Globus pallidus (tissue), 1 donor: Measurements from ENCODE around the gene ZSWIM2.
A peak's percentile ranks its signal among the peaks of the same experiment; 100 is the strongest.
"Not testable (repeated sequence)": the region's sequence is repeated elsewhere in the genome, so short reads cannot be mapped to it uniquely, and the experiment has no call there.

Experiments
- DNase-seq: peaks from one replicate; pipeline ENCODE4 v3.0.0-alpha.2; 2015; ENCODE audit warnings: low spot score

ZSWIM2 gene, protein sequence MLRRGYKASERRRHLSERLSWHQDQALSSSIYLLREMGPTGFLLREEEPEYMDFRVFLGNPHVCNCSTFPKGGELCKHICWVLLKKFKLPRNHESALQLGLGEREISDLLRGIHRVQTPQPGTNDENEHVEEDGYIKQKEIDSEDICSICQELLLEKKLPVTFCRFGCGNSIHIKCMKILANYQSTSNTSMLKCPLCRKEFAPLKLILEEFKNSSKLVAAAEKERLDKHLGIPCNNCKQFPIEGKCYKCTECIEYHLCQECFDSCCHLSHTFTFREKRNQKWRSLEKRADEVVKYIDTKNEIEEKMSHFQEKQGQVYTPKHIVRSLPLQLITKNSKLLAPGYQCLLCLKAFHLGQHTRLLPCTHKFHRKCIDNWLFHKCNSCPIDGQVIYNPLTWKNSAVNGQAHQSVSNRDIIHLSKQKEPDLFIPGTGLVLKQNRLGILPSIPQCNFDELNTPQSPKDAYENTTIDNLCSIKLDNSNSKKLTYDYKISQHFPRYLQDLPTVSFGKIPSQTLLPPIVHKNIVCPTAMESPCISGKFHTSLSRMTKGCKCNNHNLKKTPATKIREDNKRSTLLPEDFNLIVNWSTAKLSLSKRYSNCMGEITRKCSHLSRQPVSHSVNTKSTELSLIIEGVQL

DNA sequence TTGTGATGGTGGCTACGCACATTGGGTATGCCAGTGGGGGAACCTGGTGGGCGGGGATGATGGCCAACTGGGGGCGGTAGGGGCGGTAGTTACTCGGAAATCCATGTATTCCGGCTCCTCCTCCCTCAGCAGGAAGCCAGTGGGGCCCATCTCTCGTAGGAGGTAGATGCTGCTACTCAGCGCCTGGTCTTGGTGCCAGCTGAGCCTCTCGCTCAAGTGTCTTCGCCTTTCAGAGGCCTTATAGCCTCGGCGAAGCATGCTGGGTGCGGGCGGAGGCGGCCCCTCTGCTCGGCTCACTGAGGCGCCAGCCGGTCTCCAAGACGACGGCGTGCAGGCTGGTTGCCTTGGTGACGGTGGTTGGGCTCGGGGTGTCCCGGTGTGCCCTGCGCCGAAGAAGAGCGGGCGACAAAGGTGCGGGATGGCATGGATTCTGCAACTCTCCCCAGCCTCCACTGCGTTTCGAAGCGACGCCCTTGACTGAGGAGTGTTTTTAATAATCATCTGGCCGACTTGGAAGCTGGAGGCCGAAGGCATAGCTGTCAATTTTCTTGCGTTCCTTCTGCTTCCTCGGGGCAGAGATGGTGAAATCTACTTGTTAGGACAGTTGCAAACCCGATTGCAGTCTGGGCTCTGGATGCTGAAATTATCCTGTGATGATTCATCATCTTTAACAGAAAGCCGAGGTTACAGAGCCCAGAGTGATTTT, at the start of gene ZSWIM2:
Gene ZSWIM2 (minus strand): TSS at position 298 of the 706 bp plus-strand sequence. CDS start 40 bp downstream, at position 258.
- DNase-seq = peak; percentile 18

DNA sequence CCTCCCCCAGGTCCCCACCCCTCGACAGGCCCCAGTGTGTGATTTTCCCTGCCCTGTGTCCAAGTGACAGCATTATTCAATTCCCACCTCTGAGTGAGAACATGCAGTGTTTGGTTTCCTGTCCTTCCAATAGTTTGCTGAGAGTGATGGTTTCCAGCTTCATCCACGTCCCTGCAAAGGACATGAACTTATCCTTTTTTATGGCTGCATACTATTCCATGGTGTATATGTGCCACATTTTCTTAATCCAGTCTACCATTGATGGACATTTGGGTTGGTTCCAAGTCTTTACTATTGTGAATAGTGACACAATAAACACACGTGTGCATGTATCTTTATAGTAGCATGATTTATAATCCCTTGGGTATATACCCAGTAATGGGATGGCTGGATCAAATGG, 47.2 kb upstream of the ZSWIM2 start:
- not testable (repeated sequence) for DNase-seq

DNA sequence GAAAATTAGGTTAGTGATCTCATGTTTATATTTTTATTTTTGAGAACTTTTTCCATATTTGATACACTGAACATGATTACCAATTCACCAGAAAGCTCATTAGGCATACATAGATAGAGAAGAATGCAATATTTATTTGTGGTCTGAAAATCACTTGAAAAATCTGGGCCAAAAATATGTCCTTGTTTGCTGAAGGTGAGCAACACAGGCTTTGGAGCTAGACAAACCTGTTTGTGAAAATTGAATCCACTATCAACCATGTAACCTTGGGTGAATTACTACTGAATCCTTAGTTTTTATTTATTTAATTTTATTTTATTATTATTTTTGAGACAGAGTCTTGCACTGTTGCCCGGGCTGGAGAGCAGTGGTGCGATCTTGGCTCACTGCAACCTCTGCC, 46.5 kb upstream of the ZSWIM2 start:
- DNase-seq = no peak

DNA sequence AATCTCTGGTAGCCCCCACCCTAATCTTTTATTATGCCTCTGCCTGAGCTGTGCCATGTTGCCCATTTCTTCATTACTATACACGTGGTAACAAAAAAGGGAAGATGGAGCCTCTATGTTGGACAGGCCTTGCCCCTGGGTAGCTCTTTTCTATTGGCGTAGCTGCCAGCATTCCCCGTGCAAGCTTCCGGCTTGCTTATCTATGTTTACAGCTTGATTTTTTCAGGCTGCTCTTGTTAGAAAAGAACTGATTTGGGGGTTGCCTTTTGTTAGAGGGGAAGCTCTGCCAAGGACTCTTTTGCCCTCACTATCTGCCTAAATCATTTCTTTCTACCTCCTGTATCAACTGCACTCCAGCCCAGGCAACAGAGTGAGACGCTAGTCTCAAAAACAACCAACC, 45.5 kb upstream of the ZSWIM2 start:
- DNase-seq = no peak

DNA sequence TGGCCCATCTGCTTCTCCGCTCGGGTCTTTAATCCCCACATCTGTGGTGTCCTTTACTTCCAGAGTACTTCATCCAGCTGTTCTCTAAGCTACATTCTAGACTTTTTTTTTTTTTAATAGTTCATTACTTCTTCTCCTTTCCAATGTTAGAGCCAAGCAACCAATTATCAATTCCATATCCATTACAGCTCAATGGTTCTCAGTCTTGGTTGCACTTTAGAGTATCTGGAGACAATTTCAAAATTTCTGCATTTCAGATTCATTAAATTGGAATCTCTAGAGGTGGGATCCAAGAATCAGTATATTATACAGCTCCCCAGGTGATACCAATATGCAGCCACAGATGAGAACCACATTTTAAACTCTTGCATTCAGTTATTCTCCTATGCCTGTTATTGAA, 43.9 kb upstream of the ZSWIM2 start:
- DNase-seq = no peak

DNA sequence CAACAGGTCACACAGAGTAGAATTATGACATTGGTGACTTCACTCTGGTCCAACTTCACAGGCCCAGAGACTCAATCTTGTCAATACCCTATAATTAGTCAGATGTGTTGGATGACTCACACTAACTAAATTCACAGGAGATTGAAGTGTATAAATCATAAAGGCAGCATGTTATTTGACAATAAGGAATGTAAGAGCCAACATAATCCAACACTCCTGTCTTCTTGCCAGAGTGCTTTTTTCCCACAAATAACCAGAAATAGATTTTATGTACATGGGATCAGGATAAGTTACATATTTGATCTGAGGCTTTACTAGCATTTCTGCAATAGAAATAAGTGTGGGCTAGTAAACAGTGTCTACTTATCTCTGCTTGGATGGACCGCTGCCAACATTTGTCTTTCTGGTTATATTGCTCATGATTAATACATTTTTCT, 42.2 kb upstream of the ZSWIM2 start:
- DNase-seq = no peak

DNA sequence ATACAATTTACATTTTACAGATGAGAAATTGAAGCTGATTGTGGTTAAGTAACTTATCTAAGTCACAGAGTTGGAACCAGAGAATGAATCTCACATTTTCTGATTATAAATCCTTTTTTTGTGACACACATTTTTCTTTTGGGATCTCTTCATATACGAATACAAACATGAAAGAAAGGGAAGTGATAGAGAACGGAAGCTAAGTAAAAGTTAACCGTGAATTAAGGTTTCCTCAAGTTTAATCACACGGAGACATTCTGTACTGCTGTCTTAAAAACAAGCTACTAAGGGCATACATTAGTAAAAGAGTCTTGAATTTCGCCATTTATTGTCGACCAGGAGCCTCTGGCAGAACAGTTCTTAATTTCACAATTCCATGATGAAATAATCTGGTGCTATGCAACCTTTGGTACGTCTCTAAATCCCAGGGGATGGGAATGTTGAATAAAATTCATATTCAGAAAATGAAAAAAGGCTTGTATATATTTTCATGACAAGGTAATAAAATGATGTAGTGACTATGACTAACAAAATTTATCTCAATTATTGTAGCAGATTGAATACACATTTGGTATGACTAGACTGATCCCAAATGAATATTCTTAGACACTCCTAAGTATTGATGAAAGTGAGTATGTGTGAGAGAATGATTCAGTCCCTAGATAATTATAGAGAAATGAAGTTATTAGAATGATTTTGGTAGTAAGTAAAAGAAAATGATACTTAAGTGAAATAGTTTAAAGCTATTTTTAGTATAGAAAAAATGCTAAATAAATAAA, 40.3 kb upstream of the ZSWIM2 start:
- DNase-seq = no peak

DNA sequence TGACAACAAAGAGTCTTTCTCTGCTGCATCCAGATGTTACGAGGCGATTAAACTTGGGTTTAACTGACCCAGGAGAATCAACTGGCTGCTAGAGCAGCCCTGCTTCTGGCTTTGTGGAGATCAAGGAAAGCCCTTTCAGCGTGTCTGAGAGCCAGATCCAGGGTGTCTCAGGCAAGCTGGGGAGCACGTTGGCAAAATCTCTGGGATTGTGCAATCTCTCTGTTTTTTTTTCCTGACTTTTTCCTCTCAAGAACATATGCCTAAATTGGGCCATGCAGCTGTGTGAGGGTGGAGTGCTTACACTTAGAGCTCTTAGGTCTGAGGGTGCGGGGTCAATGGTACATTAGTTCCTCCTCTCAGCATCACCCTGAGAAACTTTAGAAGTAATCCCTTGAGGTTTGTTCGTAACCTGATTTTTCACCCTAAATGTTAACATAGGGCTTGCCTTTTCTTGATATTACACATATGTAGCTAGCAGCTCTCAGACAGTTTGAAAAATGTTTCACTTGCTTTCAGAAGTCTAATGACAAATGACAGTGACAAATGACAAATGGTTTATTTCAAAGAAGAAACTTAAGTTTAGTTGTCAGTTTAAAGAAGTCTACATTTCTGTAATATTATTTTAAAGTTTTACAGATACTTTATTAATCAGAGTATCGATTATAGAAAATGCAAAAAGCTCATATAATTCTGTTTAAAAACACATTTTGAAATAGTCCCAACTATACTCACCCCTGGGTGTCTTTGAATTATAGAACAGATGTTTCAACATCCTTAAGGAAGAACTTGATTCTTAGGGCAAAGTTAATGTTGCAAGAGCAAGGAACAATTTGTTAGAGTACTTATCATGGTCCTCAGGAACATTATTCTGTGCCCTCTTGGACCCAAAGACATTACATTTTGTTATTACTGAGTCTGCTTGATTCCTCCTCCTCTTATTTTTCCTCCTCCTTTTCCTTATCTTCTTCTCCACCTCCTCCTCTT, 38.4 kb upstream of the ZSWIM2 start:
- no peak for DNase-seq

DNA sequence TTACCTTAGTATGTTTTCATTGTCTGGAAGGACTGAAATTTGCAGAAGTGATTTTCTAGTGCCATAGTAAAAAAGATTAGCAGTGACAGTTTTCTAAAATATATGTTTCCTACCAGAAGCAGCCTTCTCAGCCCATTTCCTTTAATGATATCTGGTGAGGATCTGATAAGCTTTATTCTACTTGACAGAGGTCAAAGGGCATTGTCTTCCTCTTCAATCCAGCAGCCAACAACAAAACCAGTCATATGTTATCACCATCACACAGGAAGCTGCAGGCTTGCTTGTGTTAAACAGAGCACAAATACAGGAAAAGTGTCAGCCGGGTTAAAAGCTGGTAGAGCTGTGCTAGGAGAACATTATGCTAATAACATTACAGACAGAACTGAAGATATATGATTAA, 35.6 kb upstream of the ZSWIM2 start:
- no peak for DNase-seq

DNA sequence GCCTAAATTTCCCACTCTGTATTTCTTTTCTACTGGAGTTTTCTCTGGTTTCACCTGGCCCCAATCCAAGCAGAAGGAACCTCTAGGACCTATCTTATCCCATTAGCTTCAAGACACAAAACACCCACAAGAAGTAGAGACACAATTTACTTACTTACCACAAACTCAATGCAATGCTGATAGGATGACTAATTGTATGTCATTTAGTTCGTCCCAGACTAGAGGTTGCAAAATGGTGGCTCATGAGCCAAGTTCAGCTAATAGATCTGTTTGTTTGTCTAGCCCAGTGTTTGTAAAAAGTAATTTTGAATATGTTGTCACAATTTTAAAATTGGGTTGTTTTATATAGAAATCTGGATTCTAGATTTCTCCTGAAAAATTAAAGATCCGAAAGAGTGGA, 34.7 kb upstream of the ZSWIM2 start:
- no peak for DNase-seq

DNA sequence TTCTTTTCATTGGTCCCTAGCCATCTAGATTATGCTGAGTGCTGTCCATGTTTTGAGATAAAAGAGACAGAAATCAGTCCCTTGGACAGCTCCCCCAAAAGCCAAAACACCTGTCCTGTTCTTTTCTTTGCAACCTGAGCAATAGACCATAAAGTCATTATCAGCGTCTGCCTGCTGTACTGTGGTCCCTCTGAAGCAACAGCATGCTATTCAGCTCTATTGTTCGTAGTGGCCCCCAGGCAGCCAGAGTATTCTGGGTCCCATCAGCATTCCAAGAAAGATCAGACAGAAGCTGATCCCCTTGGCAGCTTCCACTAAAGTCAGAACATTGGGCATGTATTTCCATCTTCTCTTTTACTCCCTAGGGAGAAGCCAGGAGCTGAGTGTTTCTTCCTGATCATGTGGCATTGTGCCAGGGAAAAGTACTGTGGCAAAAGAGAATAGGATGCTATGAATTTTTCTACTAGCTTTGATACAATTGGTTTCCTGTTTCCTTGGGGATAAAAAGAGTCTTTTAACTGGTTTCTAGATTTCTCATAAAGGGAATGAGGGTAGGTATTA, 33.6 kb upstream of the ZSWIM2 start:
- DNase-seq = no peak

DNA sequence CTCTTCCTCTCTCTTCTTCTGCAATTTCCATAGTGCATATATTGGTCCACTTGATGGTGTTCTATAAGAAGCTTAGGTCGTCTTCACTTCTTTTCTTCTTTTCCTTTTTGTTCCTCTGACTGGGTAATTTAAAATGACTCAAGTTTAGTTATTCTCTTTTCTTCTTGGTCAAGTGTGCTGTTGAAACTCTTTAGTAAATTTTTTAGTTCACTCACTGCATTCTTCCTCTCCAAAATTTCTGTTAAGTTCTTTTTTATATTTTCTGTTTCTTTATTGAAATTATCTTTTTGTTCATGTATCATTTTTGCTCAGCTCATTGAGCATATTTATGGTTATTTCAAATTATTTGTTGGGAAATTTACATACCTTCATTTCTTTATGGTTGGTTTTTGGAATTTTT, 32.7 kb upstream of the ZSWIM2 start:
- no peak for DNase-seq

DNA sequence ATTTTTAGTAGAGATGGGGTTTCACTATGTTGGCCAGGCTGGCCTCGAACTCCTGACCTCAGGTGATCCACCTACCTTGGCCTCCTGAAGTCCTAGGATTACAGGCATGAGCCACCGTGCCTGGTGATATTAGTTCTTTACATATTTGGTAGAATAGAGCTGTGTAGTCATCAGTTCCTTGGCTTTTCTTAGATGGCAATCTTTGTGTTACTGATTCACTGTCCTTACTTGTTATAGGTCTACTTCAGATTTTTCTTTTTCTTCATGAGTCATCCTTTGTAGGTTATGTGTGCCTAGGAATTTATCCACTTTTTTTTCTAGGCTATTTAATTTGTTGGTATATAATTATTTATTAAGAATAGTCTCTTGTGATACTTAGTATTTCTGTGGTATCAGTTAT, 30.3 kb upstream of the ZSWIM2 start:
- DNase-seq = no peak

DNA sequence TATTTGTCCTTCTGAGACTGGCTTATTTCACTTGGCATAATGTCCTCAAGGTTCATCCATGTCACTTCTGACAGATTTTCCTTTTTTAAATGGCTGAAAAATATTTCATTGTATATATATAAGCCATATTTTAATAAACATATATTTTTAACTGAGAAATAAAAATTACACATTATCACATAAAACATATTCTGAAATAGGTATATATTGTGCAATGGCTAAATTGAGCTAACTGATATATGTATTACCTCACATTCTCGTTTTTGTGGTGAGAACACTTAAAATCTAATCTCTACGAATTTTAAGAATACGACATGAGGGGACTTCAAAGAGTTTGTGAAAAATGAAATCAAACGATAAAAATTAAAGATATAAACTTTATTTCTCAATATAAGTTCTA, 25.7 kb upstream of the ZSWIM2 start:
- DNase-seq = no peak

DNA sequence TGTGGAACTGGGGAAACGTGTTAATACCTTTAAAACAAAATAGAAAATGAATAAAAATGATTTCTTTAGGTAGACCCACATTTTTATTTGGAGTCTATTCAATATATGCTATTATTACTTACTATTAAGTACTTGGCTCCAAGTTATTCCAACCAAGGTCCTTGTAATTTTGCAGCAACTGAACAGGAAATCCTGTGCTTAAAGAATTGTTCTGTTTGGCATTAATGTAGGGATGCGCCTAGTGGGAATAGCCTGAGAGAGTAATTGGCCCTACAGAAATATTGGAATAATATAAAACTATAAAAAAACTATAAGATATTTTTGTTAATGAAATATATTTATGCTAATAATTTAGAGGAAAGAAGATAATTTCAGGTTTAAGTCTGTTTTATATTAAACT, 22.9 kb upstream of the ZSWIM2 start:
- DNase-seq = no peak

DNA sequence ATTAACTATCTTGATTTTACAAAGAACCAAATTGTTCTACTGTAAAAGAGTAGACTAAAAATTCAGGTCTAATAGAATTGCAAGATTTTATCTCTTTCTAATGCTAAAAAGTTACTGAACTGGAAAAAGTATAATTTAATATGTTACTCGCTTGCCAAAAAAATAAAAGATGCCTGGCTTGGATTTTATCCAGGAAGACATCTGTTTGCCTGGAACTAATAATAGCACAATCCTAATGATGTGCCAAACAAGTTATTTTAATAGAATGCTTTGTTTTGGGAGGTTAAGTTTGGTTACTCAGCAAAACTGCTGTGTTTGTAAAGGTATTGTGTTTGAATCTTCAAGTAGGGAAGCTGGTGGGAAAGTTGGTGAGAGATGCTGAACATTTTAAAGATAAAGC, 19.4 kb upstream of the ZSWIM2 start:
- DNase-seq = no peak

DNA sequence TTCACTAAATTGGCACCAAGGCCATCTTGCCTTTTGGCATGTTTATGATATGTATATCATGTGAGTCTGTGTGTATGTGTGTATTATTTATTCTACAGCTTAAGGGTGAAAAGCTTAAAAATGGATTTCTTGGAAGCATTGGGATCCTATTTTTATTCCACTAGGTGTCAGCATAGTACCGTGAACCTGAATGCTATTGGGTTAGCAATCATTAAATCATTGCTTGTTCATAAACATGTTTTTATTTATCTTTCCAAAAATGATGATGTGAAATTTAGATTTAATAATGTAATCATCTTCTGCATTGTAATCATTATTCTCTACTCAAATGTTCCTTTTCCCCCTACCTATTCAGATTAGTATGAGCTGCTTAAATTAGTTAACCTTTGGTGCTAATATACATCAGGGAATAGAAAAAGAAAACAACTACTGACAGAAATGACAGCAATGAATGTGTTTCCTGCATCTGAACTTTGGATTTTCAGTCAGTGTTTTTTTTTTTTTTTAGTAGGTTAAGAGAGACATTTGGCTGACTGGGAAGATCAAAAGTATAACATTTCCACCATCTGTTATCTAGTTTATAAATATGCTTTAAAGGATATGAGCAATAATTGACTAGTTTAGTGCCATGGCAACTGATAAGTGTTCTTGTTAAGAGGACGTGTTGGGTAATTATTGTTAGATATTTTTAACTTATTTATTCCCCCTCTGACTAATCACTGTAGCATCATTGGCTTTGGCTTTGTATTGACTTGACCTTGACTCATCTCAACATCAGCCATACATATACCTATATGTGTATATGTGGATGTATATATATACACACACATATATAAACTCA, 14.1 kb upstream of the ZSWIM2 start:
- DNase-seq = peak; percentile 27

DNA sequence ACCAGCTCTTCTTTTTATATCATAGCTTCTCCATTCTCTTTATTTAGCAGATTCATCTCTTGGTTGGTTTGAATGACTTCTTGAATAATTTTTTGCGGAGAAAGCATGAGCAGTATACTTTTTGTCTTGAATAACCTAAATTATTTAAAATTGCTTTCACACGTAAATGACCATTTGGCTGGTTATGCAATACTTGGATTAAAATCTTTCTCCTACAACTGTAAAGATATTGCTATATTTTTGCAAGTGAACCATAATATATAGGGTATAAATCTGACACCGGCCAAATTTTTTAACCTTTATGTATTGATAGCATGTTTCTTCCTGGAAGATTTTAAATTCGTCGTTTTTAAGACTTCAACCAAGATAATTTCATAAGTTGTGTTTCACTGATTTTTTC, 6.2 kb upstream of the ZSWIM2 start:
- no peak for DNase-seq

DNA sequence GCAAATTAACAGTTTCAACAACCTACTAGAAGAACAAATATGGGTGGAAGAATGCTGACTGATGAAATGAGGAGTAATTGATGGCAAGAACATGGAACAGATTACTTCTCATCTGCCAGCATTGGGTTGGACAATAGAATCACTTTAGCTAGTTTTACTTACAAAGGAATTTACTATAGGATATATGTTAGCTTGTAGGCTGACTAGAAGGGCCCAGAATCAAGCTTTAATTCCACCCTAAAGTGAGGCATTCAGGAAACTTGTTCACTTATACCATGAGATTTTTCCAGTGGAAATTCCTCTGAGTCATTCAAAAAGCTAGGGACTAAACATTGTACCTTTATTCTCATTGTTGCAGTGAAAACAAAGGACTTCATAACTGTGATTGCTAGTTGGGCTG, 5.0 kb upstream of the ZSWIM2 start:
- no peak for DNase-seq

DNA sequence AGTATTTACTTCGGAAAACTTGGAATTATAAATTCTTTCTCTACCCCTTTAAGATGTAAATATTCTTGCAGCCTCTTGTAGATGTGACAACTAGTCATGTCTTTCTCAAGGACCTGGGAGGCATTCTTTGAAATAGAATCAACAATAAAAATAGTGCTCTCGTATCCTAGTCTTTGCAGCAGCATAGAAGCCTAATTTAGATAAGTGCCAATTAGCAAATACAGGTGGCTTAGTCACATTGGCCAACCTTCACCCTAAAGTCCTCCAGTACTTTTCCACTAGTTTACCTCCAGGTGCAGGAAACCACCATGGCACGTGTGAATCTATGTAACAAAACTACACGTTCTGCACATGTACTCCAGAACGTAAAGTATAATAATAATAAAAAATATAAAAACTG, 3.5 kb upstream of the ZSWIM2 start:
- no peak for DNase-seq
